AG04449 (cell line): ENCODE data around the gene ABCA10.
A peak's percentile ranks its signal among the peaks of the same experiment; 100 is the strongest.

Source experiments
- CTCF ChIA-PET: fragments of 350-600 bp; formaldehyde crosslinking; extraction: SDS; loops from one replicate; lab custom pipeline; 2021; ENCODE audit warnings: antibody characterized with exemption; lab: Yijun Ruan, JAX
- POLR2A ChIA-PET: fragments of 400-600, 350-600 bp; formaldehyde crosslinking; extraction: SDS; loops from one replicate; lab custom pipeline; 2020; ENCODE audit warnings: antibody characterized with exemption, inconsistent platforms; lab: Yijun Ruan, JAX
- DNase-seq: peaks from one replicate; pipeline ENCODE4 v3.0.0-alpha.2; 2010; ENCODE audit warnings: low read depth, low spot score
- H3K4me3 ChIP-seq: 2 replicates; pipeline ENCODE4 v1.5.1; 2011; ENCODE audit warnings: low read depth, mild to moderate bottlenecking, control low read depth, low read length
- CTCF ChIP-seq: IDR thresholded peaks from one replicate; pipeline ENCODE4 v1.5.1; 2011; ENCODE audit warnings: mild to moderate bottlenecking, moderate library complexity, low read length, control low read depth, inconsistent platforms; ENCODE audit not compliant: insufficient read depth; ENCODE audit errors: missing control alignments

Gene ABCA10

DNA sequence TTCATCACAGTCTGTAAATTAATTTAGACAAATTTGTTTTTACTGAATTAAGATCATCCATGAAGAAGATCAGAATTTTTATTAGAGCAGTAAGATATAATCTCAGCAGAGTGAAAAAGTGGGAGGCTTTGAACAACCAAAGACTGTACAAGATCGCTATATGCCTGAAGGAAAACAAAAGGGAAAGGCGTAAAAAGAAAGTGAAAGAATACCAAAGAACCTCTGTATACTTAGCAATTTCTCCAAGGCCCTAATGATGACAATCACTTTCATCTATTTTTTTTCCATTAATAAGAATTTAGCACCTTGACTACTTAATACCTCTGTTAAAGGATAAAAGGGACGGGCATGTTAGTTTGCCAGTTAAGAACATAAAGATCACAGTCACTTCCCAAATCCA, 38.6 kb upstream of the ABCA10 start:
- TF ChIP-seq CTCF, result no peak
- ChIA-PET CTCF (no interaction called here), POLR2A (no interaction called here)
- H3K4me3 ChIP-seq, result no peak overlapping the region
- DNase-seq, result no peak

DNA sequence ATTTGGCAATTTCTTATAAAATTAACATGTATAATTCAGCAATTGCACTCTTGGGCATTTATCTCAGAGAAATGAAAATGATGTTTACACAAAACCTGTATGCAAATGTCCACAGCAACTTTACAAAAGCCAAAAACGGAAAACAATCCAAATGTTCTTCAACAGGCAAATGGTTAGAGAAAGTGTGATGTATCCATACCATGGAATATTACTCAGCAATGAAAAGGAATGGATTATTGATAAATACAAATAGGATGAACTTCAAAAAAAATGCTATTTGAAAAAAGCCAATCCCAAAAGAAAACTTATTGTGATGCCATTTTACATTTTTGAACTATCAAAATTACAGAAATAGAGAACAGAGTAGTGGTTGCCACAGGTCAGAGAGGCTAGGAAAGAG, 37.2 kb upstream of the ABCA10 start:
- ChIA-PET CTCF (interaction anchor here (1.6 kb wide), 1 partner anchor 18 kb away, joined by 5 read pairs; no protein-coding TSS in a partner anchor), POLR2A (no interaction called here)
- TF ChIP-seq CTCF, result no peak
- no peak for DNase-seq
- H3K4me3 ChIP-seq, result no peak overlapping the region

GRCh38 chr17:69254187-69254586, 25.6 kb upstream of the ABCA10 start:
- H3K4me3 ChIP-seq, result no peak overlapping the region
- TF ChIP-seq CTCF, result no peak
- ChIA-PET POLR2A (no interaction called here), CTCF (interaction anchor here (0.8 to 1.7 kb wide), 3 partner anchors 8 to 459 kb away, joined by 3 read pairs; no protein-coding TSS in a partner anchor)
- DNase-seq, result no peak

DNA sequence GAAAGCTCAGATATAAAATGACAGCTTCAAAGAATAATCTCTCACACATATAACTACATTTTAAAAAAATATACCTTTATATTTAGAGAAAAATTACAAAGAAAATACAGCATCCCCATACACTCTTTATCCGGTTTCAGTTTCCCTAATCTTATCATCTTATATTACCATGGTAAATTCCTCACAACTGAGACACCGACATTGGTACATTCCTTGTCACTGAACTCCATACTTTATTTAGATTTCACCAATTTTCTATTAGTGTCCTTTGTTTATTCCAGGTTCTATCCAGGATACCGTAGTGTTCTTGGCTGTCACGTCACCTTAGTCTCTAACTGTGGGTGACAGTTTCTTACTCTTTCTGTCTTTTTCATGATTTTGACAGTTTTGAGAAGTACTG, 22.0 kb upstream of the ABCA10 start:
- DNase-seq, result no peak
- no peak for TF ChIP-seq CTCF
- CTCF ChIA-PET, result interaction anchor here (1.9 to 15.6 kb wide), 2 partner anchors 15 to 473 kb away, joined by 8 to 243 read pairs; no protein-coding TSS in a partner anchor
- POLR2A ChIA-PET, result no interaction called here
- H3K4me3 ChIP-seq, result no peak overlapping the region

GRCh38 chr17:69246726-69247375, 18.2 kb upstream of the ABCA10 start:
- TF ChIP-seq CTCF, result peak; percentile 30
- no peak for DNase-seq
- POLR2A ChIA-PET, result no interaction called here

GRCh38 chr17:69246202-69246601, 17.6 kb upstream of the ABCA10 start:
- no peak for TF ChIP-seq CTCF
- H3K4me3 ChIP-seq, result no peak overlapping the region
- POLR2A ChIA-PET, result no interaction called here
- CTCF ChIA-PET, result interaction anchor here (0.6 to 15.6 kb wide), 7 partner anchors 8 to 474 kb away, joined by 3 to 243 read pairs (median 3); no protein-coding TSS in a partner anchor
- DNase-seq, result no peak

More at GRCh38 chr17:69246726-69247375, 18.2 kb upstream of the ABCA10 start:
- CTCF ChIA-PET, result interaction anchor here (0.7 to 15.6 kb wide), 16 partner anchors 8 to 482 kb away, joined by 3 to 243 read pairs (median 3); no protein-coding TSS in a partner anchor
- H3K4me3 ChIP-seq, result no peak overlapping the region
